ENCODE data around the gene PALD1.

The PALD1 gene

GRCh38 chr10:70596110-70596798, 117.7 kb downstream of the PALD1 start:
- H3K4me3 ChIP-seq (ENCODE audit: low read depth, low read length): no peak overlapping the region
- no peak for DNase-seq (ENCODE audit: low read depth)
- TF ChIP-seq, protein P1, sequence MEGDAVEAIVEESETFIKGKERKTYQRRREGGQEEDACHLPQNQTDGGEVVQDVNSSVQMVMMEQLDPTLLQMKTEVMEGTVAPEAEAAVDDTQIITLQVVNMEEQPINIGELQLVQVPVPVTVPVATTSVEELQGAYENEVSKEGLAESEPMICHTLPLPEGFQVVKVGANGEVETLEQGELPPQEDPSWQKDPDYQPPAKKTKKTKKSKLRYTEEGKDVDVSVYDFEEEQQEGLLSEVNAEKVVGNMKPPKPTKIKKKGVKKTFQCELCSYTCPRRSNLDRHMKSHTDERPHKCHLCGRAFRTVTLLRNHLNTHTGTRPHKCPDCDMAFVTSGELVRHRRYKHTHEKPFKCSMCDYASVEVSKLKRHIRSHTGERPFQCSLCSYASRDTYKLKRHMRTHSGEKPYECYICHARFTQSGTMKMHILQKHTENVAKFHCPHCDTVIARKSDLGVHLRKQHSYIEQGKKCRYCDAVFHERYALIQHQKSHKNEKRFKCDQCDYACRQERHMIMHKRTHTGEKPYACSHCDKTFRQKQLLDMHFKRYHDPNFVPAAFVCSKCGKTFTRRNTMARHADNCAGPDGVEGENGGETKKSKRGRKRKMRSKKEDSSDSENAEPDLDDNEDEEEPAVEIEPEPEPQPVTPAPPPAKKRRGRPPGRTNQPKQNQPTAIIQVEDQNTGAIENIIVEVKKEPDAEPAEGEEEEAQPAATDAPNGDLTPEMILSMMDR (IDR thresholded peaks at IDR 0.05; ENCODE audit: control insufficient read depth, extremely low read depth, insufficient read depth): no peak

GRCh38 chr10:70596860-70597809, 118.6 kb downstream of the PALD1 start:
- no peak overlapping the region for H3K4me3 ChIP-seq (ENCODE audit: low read depth, low read length)
- TF ChIP-seq, protein P1 (IDR thresholded peaks at IDR 0.05; ENCODE audit: control insufficient read depth, extremely low read depth, insufficient read depth): no peak

DNA sequence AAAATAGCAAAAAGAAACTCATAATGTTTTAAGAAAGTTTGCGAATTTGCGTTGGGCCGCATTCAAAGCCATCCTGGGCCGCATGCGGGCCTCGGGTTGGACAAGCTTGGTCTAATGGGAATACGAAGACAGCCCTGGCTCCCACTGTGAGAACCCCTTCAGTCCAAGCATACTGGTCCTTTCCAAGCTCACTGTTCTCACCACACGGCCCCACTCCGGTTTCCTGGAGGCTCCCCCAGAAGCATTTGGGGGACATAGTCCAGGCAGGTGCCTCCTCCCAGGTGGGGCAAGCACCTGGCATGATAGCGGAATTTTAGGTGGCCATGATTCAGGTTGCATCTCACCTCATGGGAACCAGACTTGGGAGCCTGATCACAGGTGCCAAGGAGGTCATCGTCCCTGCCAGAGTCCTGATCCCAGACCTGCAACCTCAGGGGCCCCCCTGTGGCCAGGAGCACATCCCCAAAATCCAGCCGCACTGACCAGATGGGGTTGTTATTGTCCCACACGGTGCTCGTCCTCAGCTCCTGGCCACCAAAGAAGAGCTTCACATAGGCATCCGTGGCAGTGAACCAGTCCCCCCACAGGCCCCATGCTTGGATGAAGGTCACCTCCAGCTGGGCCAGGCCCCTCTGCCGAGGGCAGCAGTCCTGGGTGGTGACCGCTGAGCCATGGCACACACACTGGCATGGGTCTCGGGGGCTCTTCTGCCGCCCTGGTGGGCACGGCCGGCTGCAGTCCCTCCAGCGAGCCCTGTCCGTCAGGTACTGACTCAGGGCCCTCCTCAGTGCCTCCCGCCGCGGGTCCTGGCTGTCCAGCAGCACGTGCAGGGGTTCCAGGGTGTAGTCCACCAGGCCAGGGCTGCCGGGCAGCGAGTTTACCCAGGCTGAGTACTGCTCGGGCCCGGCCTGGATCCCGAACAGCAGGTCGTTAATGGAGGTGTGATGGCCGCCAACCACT, 119.6 kb downstream of the PALD1 start:
- no peak overlapping the region for H3K4me3 ChIP-seq (ENCODE audit: low read depth, low read length)
- DNase-seq (ENCODE audit: low read depth): no peak
- TF ChIP-seq, protein P1 (IDR thresholded peaks at IDR 0.05; ENCODE audit: control insufficient read depth, extremely low read depth, insufficient read depth): no peak

More at GRCh38 chr10:70596860-70597809, 118.6 kb downstream of the PALD1 start:
- no peak for DNase-seq (ENCODE audit: low read depth)

- DNase-seq (ENCODE audit: low read depth): no peak
- no peak overlapping the region for H3K4me3 ChIP-seq (ENCODE audit: low read depth, low read length)
- TF ChIP-seq, protein P1 (IDR thresholded peaks at IDR 0.05; ENCODE audit: control insufficient read depth, extremely low read depth, insufficient read depth): no peak
These were observed 120.3 kb downstream of the PALD1 start for GRCh38 chr10:70598857-70599295.

- no peak for DNase-seq (ENCODE audit: low read depth)
- TF ChIP-seq, protein P1 (IDR thresholded peaks at IDR 0.05; ENCODE audit: control insufficient read depth, extremely low read depth, insufficient read depth): no peak
- H3K4me3 ChIP-seq (ENCODE audit: low read depth, low read length): no peak overlapping the region
These were observed 120.8 kb downstream of the PALD1 start for GRCh38 chr10:70599319-70599718.

DNA sequence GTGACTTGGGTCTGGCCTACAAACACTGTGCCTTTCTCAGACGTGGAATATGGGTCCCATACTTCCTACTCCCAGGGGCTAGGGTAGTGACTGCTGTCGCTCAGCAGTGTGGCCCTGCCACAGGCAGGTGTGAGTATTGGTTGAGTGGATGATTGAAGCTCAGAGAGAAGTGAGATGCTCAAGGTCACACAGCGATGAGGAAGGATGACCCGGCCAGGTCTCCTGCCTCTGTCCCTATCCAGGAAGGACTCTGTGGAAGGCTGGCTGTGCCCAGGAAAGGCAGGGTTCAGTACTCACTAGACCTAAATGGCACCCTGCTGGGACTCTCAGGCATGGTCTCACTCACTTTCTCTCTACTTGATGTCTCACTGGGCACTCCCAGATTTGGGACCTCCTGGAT, 121.2 kb downstream of the PALD1 start:
- no peak for DNase-seq (ENCODE audit: low read depth)
- no peak overlapping the region for H3K4me3 ChIP-seq (ENCODE audit: low read depth, low read length)
- TF ChIP-seq, protein P1 (IDR thresholded peaks at IDR 0.05; ENCODE audit: control insufficient read depth, extremely low read depth, insufficient read depth): no peak
